Measurements from ENCODE around the gene ANKRD6.

- TF ChIP-seq CTCF (IDR thresholded peaks at IDR 0.05; ENCODE audit: poor library complexity) (no peak), EZH2 (IDR thresholded peaks at IDR 0.05; ENCODE audit: borderline replicate concordance) (no peak), EZH2phosphoT487 (IDR thresholded peaks at IDR 0.05; ENCODE audit: low read depth, severe bottlenecking, unreplicated experiment) (no peak)
These were observed 93.6 kb downstream of the ANKRD6 start for GRCh38 chr6:89526563-89526869.
